GM21619 (cell line): ENCODE data around the gene FER.
A peak's percentile ranks its signal among the peaks of the same experiment; 100 is the strongest.

ENCODE experiments used
- ATAC-seq: cut with Tn5 transposase; IDR thresholded peaks from one replicate; pipeline ENCODE4 v1.9.1; 2021; ENCODE audit not compliant: unreplicated experiment

Gene FER

DNA sequence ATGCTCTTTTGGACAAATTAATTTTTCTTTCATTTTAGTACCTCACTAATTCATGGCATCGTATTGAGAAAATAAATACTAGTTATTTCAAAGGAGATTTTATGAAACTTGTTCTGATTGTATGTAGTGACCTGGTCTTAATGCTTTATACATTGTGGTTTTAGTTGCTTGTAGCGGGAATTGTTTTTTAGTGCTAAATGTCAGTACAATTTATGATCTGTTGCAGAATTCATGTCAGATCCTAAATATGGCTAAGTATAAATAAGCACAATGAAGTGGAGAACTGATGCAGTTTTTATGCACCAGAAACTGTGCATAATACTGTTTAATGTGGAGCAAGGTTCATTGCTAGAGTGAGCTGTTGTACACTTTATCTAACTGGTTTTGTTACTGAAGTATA, 353.3 kb downstream of the FER start:
- ATAC-seq = no peak

DNA sequence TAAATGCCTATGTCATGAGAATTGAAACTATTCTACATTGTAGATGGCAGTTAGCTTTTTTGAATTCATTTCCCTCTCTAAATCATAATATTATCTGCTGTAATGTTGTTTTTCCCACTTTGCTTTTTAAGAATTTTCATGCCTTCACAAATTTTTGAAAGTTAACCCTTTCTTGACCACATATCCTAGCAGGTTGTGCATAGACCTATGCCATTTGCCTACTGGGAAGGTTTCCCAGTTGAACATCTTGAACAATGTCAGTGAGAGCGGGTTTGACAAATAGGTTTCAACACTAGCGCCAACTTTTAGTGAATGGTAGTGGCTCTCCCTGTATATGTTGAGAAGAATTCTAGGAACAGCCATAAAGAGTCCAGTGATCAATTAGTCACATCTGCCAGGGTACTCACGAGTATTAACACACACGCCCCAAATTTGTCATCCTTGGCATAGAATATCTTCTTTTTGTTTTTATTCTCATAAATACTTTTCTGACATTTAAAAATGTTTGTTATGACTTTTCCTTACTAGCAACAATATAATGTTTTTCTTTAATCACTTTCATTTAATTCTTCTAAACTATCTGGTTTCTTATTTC, 354.5 kb downstream of the FER start:
- ATAC-seq = no peak

GRCh38 chr5:109105631-109106267, 358.1 kb downstream of the FER start:
- no peak for ATAC-seq

GRCh38 chr5:109111680-109112079, 364.0 kb downstream of the FER start:
- no peak for ATAC-seq

DNA sequence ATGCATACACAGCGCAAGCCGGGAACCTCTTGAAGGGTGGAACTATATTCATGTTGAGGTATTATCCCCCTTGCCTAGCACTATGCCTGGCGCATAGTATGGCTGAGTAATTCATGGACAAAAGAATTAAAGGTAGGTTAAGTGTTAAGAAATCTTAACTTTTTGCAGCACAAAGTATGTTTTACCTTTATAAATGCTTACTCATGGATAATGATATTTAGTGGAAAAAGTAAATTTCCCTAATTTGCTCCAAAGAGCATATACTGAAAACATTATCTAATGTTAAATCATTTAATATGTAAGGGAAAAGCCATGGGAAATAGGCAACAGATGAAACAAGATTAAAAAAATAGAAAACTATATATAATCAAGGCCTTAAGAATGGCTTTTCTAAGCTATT, 365.9 kb downstream of the FER start:
- ATAC-seq = no peak

DNA sequence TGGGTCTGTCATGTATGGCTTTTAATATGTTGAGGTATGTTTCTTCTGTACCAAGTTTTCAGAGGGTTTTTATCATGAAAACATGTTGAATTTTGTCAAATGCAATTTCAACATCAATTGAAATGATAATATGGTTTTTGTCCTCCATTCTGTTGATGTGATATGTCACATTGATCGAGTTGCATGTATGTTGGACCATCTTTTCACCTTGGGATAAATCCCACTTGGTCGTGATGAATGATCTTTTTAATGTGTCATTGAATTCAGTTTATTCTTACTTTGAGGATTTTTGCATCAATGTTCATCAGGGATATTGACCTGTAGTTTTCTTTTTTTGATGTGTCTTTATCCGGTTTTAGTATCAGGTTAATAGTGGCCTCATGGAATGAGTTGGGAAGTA, 373.5 kb downstream of the FER start:
- no peak for ATAC-seq

DNA sequence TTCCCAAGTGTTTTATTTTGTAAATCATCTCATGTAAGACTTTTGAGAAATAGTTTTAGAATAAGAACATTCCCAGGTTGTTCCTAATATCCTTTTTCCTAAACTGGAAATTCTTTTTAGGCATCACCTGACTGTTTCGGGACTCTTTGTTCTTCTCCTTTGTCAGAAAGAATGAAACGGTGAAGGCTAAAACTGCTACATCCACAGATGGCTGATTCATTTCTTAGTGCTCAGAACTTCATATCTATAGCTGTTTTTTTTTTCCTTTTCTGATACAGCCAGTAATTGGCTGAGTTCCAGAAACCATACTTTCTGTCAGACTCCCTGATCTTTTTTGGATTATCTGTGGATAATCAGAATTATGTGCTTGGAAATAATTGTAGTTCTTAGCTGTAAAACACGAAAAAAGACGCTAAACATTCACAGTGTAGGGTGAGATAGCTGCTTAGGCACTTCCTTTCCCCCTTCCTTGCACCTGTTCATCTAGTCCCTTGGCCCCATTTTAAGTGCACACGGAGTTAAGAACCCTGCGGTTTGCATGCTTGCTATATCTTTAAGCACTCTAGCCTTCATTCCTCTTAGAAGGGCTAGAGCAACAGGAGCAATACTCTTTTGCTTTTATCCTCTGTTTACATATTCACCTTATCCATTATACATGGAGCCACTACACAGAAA, 378.2 kb downstream of the FER start:
- ATAC-seq = no peak

DNA sequence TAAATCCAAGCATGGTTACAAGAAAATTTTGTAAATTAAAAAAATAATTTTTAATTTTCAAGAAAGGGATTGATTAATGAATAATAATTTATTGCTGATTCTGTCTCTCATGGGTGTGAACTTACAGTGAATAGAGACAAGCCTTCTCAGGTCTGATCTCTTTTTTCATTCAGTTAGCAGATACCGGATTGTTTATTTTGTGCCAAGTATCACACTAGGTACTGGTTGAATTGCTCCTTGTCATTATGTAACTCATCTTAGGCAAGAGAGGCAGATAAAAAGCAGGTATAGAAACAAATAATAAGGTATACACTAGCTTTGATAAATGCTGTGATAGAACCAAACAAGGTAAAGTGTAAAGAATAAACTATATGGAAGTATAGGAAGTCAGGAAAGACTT, 378.8 kb downstream of the FER start:
- ATAC-seq = no peak

- no peak for ATAC-seq
These were observed 389.2 kb downstream of the FER start for GRCh38 chr5:109136906-109137305.

- no peak for ATAC-seq
These were observed 393.8 kb downstream of the FER start for GRCh38 chr5:109141222-109142200.

- ATAC-seq = no peak
These were observed 395.3 kb downstream of the FER start for GRCh38 chr5:109143031-109143430.

DNA sequence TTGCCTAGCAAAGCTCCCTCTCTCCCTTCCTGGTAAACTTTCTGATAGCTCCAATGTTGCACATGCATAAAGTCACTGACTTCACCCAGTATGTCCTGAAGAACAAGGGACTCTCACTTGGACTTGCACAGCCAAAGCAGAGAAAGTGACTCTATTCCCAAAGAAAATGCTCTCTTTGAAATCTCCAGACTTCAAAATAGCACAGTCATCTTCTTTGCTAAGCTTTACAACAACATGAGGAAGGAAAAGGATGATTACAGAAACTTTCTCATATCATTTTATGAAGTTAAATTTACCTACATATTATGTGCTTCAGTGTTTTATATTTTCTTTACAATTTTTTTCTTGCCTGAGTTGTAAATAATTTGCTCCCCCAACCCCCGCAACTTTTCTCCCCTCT, 397.4 kb downstream of the FER start:
- no peak for ATAC-seq

GRCh38 chr5:109146591-109146990, 398.9 kb downstream of the FER start:
- no peak for ATAC-seq

DNA sequence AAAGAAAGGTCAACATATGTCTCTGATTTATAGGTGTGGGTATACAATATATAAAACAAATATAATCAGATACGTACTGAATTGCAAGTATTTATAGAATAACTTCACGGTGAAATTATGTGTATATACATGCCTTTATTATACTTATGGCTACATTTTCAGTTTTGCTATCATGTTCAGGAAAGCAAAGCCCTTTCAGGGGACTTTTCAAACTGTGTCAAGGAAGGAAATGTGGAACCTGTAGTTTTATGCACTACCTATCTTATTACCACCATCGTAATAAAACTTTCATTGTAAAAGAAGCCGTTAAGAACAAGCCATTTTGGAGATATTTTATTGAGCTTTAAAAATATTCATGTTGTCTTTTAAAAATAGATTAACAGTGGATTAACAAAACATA, 404.9 kb downstream of the FER start:
- no peak for ATAC-seq

DNA sequence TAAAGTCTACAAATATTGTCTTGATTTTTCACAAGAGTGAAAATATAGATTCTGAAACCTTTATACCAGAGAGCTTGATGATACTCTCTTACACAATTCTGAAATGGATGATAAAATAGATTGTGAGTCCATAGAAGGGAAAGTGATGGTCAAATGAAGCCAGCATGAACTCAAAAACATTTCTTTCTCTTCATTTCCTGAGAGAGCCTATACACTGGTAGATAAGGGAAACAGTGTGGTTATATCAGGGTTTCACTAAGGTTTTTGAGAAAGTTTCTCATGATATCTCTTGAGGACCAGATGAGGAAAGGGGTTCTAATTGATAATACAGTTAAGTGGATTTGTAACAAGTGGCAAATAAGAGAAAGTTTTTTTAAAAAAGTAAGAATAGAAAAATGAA, 407.9 kb downstream of the FER start:
- peak; percentile 77 for ATAC-seq

- no peak for ATAC-seq
These were observed 409.2 kb downstream of the FER start for GRCh38 chr5:109156885-109157284.

- ATAC-seq = no peak
These were observed 412.8 kb downstream of the FER start for GRCh38 chr5:109160468-109160867.

DNA sequence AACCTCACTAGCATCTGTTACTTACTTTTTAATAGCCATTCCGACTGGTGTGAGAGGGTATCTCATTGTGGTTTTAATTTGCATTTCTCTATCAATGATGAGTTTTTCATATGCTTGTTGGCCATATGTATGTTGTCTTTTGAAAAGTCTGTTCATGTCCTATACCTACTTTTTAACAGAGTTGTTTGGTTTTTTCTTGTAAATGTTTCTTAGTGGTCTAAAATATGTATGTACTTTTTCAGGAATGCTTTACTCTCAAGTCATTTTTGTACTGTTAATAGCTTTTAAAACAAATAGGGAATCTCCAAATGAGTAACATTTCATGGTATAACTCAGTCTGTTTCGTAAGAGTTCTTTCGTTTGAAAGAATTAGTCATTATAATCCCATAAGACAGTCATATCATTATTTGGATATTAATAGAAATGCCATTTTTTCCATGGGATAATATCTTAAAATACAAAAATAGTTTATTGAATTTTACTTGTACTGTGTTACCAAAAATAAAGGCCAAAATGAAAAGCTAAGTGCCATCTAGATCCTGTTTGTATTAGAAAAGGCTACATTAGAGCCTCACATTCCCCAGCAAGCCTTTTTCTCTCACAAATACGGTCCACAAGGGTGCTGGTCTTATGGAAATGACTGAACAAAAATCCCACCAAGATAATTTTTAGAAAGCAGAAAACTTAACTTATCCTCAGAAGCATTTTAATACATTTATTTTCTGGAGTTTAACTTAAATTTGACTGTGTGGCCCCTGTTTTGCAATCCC, 414.4 kb downstream of the FER start:
- peak; percentile 79 for ATAC-seq

- no peak for ATAC-seq
These were observed 415.6 kb downstream of the FER start for GRCh38 chr5:109163336-109163735.

- ATAC-seq = no peak
These were observed 416.3 kb downstream of the FER start for GRCh38 chr5:109164001-109164400.

DNA sequence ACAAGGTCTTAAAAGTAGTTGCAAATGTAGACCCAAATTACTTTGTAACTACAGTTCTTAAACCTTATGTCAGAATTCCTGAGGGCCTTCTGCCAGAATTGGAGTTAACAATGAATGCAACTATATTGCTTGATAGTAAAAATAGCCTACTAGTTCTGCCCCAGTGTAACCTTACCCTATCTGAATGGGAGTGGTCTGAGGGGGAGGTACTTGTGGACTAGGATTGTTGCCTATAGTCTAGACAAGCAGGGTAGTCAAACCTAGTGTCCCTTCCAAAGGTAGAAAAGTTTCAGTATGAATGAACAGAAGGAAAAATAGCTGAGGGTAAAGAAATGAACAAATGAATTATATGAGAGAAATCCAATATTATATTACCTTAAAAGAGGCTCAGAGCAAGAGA, 419.9 kb downstream of the FER start:
- no peak for ATAC-seq
